GM18867 (cell line): ENCODE data around the gene CDC42EP2.

Experiments used
- ATAC-seq: cut with Tn5 transposase; IDR thresholded peaks from one replicate; pipeline ENCODE4 v1.9.1; 2021; ENCODE audit warnings: mild to moderate bottlenecking, moderate library complexity; ENCODE audit not compliant: unreplicated experiment

CDC42EP2 gene

DNA sequence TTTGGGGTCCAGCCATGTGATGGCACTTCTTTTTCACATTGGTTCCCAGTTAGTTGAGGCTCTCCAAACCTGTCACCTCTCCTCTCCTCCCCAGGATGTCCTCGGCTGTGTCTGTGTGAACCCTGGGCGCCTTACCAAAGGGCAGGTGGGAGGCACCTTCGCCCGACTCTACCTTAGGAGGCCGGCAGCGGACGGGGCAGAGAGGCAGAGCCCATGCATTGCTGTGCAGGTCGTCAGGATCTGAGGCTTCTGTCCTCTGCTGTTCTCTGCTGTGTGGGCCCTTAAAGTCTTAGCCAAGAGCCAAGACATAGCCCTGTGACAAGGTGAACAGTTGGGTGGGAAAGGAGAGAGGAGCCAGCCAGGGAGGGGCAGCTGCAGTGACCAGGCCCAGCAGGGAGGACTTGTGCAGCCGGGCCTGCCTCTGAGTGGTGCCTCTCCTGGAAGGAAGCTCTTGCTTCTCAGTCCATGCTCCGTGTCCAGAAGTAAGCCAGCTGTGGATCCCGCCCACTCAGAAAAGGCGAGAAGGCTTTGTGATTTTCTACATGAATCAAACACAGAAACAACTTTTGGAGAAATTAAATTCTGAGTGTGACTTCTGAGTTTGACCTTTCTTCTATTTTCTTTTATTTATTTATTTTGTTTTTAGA is 17.5 kb upstream of the CDC42EP2 start:
- ATAC-seq, result no peak

DNA sequence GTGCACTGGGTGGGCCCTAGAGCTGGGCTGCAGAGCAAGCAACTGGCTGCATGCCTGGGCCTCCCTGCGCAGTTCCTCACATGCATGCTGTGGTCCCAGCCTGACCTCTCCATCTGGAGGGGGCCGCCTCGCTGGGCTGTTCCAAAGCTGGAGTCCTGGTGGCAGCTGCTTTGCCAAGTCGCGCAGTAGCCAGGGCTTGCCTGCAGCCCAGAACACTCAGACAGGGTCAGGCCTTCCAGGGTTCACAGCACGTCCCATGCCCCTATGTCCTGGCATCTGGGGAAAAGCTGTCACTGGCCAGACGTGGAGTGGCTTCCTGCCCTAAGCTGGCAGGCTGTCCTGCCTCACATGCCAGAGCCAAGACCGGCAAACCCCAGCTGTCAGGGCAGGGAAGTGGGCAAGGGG is 16.5 kb upstream of the CDC42EP2 start:
- ATAC-seq, result no peak

DNA sequence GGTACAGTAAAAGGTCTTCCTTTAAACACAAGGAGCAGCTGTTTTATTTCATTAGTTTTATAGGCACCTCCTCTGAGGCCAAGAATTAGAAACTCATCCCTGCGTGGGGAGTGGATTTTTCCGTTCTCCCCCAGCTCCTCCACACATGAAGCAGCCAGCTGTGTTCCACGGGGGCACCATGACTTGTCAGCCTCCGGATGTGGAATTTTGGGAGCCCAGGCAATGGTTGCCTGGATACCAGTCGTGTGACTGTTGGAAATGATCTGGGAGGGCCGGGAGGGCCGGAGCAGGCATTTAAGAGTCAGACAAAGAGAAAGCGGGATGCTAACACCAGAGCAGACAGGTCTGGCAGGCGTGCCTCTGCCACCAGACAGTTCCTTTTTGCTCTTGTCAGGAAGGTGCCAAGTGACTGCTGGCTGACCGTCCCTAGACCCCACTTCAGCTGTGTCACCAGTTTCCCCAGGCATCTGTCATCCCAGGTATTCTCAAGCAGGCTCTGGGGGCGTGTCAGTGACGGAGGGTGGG is 15.9 kb upstream of the CDC42EP2 start:
- no peak for ATAC-seq

DNA sequence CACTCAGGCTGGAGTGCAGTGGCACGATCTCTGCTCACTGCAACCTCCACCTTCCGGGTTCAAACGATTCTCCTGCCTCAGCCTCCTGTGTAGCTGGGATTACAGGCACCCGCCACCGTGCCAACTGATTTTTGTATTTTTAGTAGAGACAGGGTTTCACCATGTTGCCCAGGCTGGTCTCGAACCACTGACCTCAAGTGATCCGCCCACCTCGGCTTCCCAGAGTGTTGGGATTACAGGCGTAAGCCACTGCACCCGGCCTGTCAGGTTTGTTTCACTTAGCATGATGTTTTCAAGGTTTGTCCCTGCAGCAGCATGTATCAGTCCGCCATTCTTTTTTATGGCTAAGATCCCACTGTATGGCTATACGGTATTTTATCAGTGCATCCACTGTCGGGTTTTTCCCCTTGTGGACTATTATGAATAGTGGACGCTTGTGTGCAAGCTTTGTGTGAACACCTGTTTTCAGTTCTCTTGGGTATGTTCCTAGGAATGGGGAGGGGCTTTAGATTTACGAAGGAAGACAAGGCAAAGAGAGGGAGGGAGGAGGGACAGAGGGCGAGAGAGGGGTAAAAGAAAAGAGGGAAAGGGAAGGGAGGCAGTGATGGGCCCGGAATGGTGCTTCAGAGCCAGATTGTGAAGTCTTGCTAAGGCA is 13.9 kb upstream of the CDC42EP2 start:
- ATAC-seq, result no peak

DNA sequence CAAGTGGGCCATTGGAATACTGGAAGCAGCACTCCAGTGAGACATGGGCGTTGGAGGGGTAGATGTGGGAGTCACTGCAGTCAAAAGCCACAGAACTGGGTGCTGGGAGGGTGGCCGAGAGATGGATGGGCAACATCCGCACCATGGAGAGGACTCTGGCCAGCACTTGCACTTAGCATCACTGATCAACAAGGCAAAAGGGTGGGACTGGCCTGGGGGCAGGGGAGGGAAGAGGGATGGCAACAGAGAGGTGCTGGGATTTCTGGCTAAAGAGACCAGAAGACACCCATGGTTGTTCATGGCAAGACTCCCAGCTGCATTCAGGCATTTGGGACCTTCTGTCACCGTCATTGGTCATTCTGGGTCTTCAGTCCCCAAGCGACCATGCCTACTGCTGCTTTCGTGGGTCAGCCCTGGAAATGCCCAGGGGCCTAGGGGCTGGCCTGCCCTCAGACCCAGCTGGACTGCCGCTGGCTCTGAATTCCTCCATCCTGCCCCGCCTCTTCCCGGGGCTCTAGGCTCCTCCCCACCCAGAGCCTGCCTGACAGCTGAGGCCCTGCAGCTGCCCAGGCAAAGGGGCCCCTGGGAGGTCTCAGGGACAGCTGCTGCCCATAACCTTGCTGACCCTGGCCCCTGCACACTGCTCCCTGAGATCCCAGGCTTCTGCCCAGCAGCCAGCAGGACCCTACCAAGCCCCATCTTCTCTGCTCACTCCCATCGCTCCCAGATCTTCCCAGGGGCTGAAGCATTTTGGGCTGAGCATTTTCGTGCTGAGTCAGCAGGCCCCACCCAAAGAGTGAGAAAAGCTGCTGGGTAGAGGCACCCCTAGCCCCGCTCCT is 13.0 kb upstream of the CDC42EP2 start:
- no peak for ATAC-seq

DNA sequence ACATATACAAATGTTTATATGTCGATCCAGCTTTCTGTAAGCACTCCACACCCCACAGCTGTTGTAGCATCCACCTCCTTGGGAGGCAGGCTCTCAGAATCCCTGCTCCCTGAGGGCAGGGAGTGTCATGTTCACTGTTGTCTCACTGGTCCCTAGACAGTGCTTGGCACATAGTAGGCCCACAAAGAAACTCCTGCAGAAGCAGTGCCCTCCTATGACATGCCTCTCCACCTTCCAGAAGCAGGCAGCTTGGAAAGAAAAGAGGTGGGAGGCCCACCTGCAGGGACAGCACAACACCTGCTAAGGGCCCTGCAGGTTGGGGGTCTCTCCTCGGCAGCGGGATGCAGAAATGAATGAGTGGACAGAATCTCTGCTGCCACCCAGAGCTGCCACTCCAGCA is 11.1 kb upstream of the CDC42EP2 start:
- no peak for ATAC-seq

DNA sequence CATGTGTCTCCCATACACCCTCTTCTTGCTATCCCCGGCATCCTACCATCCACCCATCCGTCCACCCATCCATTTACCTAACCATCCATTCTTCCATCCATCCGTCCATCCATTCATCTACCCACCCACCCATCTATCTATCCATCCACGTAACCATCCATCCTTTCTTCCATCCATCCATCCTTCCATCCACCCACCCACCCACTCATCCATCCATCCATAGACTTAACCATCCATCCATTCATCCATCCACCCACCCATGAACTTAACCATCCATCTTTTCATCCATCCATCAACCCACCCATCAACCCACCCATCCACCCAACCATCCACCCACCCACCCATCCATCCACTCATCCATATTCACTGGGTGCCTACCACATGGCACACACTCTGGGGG is 10.6 kb upstream of the CDC42EP2 start:
- ATAC-seq, result no peak

DNA sequence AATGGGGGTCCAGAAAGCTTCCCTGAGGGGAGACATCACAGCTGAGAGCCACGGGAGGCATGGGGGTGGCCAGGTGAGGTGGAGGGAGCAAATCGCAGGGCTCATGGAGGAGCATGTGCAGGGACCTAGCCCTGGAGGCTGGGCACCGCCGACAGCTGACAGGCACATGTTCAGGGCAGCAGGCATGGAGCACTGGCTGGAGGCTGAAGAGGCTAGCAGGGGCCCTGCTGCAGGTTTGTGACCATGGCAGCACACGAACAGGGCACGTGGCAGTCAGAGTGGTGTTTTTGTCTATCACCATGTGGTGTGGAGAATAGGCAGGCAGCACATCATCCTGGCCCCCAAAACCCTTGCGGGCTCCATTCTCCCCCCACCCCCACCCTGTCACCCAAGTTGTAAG is 10.1 kb upstream of the CDC42EP2 start:
- no peak for ATAC-seq

DNA sequence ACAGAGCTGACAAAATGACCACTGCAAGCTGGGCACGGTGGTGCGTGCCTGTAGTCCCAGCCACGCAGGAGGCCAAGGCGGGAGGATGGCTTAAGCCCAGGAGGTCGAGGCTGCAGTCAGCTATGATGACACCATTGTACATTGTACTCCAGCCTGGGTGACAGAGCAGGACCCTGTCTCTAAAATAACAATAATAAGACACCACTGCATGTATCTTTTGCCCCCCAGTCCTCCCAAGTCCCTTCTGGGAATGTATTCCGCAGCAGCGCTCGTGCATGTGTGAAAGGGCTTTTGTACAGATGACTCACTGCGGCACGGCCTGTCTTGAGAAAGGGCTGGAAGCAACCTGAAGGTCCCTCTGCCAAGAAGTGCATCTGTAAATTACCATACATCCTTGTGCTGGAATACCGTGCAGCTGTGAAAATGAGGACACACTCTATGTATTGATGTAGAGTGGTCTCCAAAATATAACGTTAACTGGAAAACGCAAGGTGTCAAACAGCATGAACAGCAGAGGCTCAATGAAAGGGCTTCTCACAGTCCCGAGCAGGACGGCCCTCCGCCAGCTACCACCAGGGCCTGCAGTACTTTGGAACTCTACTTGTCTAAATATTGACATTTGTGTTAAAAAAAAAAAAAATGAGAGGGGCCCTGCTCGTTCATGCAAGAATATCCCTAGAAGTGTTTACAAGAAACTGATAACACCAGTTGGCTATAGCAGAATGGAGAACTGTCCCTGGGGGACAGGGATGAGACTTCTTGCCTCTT is 9.0 kb upstream of the CDC42EP2 start:
- no peak for ATAC-seq

DNA sequence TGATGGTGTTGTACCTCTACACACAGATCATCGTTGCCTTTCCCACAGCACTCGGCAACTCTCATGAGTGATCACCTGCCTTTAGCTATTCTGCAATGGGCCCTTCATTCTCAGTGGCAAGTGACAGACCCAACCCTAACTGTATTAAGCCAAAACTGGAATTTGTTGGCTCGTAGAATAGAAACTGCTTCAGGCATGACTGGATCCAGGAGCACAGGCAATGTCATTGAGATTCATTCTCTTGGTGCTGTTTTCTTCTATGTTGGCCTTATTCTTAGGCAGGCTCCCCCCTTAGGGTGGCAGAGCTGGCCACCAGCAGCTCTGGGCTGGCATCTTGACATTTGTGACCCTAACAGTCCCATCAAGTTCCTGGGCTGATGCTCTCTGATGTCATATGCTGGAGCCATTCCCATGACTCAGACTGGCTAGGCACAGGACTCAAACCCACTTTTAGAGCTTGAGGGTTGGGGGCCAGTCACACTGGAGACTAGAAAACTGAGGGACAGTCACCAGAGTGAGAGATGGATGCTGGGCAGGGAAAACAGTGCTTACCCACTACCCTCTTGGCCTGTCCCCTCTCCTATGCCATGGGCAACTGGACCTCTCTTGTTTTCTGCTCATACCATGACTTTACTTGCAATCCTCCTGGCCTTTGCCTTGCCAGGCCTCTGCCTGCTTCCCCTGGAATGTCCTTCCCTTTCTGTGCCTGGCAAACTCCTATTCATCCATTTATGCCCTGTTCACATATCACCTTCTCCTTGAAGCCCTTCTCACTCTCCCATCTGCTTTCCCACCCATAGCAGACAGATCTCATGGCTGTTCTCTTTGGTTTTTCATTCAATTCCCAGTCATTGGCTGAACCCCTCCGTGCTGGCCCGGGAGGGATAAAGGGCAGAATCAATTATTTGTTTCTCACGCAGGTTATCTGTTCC is 7.1 kb upstream of the CDC42EP2 start:
- no peak for ATAC-seq

DNA sequence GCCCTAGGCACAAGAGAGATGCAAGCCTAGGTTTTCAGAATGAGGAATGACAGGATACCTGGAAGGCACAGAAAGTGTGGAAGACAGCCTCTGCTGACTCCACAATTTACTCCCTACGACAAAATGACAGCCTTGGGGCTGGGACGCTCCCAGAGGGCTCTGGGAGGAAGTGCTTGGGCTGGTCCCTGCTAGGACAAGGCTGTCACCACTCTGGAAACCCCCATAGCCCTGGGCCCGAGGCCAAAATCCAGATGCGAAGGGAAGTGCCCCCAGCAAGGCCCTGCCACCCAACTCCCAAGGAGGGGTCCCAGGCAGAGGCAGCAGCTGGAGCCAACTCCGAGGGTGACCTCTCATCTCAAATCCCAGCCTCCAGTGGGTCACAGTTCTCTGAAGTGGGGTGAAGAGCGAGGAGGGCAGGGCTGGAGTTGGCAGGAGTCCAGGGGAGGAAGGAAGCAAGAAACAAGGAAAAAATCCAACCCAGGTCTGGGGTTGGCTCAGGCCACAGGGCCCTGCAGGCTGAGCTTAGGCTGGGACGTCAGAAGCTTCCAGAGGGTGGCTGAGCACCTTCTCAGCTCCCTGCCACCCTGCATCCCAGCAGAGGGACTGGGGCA is 6.3 kb upstream of the CDC42EP2 start:
- no peak for ATAC-seq

DNA sequence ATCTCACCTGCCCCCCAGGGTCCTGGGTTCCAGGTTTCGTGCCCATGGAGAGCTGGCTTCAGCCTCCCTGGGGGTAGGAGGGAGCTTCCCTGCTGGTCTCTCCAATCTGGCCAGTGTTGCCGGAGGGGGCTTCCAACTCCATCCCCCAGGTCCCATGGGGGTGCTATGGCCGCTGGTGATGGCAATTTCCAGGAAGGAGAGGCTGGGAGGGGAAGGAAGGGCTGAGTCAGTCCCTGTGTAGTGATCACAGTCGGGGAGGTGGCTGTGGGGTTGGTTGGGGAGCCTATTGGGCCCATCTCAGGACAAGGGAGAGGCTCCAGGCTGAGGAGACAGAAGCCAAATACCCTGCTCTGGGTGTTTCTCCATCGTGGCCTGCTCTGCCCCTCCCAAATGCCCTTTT is 5.7 kb upstream of the CDC42EP2 start:
- no peak for ATAC-seq

DNA sequence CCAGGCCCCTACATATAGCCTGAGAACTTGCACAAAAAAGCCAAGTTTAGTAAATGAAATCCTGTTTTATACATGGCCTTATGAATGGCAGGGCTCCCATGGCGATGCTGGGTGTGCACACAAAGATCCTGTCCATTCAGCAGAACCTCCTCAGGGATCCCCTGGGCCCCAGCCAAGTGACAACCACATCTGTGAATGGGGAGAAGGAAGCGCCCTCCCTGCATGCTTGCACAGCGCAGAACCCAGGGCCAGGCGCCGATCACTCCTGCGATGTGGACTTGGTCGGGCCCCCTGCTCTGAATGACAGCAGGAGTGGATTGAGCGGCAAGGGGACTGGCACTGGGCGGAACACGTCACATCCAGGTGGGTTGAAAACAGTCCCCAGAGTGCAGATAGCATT is 4.5 kb upstream of the CDC42EP2 start:
- ATAC-seq, result no peak

DNA sequence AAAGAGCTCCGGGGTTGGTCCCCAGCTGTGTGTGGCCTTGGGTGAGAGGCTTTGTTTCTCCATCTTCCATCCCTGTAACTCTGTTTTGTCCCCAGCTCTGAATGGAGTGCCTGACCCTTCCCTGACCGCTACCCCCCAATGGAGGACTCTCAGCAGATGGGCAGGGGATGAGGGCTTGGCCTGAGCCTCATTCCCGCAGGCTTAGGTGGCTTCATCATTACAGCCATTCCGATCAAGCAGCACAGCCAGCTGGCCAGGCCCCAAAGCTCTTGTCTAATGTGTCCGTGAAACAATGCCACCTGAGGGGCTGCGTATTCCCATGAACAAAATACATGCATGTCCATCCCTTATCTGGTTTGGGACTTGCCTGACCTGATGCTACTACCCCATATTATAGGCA is 3.9 kb upstream of the CDC42EP2 start:
- ATAC-seq, result no peak

DNA sequence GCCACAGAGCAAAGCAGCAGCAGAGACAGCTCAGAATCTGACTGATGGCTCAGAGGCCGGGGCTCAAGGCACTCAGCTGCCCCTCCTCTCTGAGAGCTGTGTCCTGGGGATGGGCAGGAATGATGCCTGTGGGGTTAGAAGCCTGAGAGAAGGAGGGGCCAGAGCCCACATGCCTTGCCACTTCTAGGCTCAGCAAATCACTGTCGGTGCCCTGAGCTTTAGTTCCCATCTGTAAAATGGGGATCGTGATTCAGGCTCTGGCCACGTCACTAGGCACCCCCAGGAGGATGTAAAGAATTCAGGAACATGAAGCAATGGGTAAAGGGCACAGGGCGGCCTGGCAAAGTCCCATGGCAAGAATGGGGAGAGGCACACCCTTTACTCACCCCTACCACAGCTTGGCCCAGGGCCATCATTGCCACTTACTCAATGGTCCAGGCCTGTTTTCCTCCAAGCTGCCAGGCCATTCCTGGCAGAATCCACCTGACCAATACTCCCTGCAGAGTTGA is 3.4 kb upstream of the CDC42EP2 start:
- no peak for ATAC-seq

DNA sequence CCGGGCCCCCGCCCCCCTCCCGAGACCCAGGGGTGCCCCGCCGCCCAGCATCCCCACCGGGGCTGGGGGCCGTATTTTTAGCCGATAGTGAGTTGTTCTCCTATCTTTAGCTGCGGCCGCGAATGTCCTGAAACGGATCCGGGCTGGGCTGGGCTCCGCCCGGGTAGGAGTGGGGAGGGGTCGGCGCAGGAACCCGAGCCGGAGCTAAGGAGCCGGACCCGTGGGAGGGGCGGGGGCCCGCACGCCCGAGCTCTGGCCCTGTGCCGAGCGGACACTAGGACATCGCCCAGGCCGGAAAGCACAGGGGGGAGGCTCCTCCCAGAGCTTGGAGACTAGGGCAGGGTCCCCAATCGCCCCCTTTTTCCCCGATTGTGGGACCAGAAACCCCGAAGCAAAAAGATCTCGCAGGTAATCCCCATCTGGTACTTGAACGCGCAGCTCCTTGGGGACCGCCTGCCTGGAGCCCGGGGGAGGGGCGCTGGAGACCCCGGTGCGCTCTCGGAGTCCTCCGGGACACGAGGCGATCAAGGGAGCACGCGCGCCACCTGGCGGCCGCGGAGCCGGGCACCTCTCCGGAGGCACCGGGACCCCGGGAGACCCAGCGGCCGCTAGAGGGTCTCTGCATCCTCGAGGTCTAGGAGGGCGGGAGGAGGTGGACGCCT is 669 bp downstream of the CDC42EP2 start:
- no peak for ATAC-seq

DNA sequence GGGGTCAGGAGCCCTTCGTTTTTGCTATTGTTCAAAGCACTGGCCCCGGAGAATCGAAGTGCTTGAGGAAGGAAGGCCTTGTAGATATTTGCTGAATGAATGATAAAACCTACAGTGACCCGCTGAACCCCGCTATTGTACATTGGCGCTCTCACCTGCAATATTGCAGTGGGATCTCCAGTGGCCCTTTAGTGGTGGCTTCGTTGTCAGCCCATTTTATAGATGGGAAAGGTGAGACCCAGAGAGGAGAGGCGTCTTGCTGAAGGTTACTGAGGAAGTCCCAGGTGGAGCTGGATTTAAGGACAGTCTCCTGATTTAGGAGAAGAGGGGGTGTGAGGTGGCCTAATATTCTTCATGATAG is 1.2 kb downstream of the CDC42EP2 start:
- no peak for ATAC-seq

DNA sequence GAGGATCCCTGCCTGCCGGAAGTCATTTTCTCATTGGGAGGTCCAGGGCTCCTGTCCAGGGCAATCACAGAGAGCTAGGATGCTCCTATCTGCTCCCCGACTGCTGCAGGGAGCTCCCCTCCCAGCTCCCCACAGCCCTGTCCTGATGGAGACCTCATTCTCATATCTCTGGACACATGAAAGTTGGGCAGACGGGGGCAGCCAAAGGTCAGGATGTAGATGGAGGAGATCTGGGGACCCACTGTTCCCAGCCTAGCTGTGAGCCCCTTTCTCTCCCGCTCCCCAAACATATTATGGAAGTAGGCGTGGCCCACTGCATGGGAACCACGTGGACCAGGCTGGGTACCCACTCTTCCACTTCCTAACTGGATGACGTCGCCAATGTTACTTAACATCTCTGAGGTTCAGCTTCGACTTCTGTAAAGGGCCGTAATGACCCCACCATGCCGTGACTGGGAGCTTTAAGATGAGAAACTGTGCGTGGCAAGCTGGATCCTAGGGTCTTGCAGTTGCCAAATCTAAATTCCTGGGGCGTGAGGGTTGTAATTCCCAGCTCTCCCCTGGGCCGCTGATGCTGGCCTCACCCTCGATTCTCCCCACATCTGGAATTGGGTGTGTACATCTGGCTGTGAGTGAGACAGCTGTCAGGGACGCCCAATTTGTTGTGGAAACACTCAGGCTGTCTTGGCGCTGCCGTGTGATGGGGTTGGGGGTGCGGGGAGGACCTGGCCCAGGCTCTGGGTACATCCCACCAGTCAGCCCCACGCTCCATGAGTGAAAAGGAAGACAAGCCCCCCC is 1.8 kb downstream of the CDC42EP2 start:
- ATAC-seq, result no peak
